PC-9 (cell line): ENCODE measurements around the gene MAST4.

ENCODE experiments used
- EZH2 ChIP-seq: fragments of 200-600 bp; sonication (generic); IDR thresholded peaks from 2 replicates; pipeline ENCODE4 v1.8.0; 2017; ENCODE audit warnings: antibody characterized with exemption, low read depth
- TF ChIP-seq, protein P1 (sequence below): fragments of 200-600 bp; sonication (generic); conservative IDR thresholded peaks from 2 replicates; pipeline ENCODE4 v1.6.1; 2017; ENCODE audit warnings: mixed run types, antibody characterized with exemption, mild to moderate bottlenecking, moderate library complexity

GRCh38 chr5:66646570-66646969 is 50.4 kb downstream of the MAST4 start:
- TF ChIP-seq, protein P1, sequence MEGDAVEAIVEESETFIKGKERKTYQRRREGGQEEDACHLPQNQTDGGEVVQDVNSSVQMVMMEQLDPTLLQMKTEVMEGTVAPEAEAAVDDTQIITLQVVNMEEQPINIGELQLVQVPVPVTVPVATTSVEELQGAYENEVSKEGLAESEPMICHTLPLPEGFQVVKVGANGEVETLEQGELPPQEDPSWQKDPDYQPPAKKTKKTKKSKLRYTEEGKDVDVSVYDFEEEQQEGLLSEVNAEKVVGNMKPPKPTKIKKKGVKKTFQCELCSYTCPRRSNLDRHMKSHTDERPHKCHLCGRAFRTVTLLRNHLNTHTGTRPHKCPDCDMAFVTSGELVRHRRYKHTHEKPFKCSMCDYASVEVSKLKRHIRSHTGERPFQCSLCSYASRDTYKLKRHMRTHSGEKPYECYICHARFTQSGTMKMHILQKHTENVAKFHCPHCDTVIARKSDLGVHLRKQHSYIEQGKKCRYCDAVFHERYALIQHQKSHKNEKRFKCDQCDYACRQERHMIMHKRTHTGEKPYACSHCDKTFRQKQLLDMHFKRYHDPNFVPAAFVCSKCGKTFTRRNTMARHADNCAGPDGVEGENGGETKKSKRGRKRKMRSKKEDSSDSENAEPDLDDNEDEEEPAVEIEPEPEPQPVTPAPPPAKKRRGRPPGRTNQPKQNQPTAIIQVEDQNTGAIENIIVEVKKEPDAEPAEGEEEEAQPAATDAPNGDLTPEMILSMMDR = no peak
- TF ChIP-seq EZH2 = no peak
